ENCODE results near the gene IDH2.
A peak's percentile ranks its signal among the peaks of the same experiment; 100 is the strongest.
"Not testable (repeated sequence)": the region's sequence is repeated elsewhere in the genome, so short reads cannot be mapped to it uniquely, and the experiment has no call there.

The IDH2 gene

GRCh38 chr15:90083954-90084607 is 18.2 kb downstream of the IDH2 start:
- no peak for DNase-seq (ENCODE audit: low spot score)

DNA sequence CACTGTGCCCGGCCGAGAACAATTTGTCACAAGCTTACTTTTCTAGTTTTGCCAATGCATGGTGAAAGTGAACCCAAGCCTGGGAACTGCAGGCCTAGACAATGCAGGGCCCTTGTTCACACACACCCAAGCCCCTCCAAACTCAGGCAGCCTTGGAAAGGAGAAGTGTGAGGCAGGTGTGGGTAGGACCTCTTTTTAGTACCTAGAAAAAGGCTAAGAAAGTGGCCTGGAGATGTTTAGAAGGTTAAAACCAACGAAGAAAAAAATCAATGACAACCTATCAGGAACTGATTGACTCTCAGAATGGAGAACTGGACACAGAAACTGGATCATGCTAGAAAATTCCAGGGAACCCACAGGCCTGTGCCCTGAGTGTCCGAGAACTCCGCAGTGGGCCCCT is 18.8 kb downstream of the IDH2 start:
- no peak for DNase-seq (ENCODE audit: low spot score)

- DNase-seq (ENCODE audit: low spot score) = no peak
Observed at GRCh38 chr15:90082140-90082715, 20.0 kb downstream of the IDH2 start.

GRCh38 chr15:90080818-90081393 is 21.4 kb downstream of the IDH2 start:
- no peak for DNase-seq (ENCODE audit: low spot score)

GRCh38 chr15:90080458-90080755 is 21.9 kb downstream of the IDH2 start:
- DNase-seq (ENCODE audit: low spot score) = no peak

GRCh38 chr15:90079619-90080457 is 22.4 kb downstream of the IDH2 start:
- no peak for DNase-seq (ENCODE audit: low spot score)

DNA sequence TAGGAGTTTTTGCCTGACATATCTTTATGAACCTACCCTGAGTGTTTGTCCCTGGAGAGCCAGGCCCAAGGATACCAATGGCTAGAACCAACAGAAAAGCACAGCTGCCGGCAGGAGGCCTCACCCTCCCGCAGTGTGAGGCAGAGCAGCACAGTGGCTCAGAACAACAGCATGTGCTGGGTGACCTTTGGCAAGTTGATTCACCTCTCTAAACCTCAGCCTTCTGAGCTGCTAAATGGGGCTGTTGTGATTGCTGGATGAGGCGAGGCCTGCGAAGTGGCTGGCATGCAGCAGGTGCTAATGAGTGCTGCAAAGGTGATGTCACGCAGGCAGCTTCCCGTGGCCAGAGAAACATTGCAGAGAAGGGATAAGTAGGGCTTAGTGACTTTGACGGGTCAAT is 23.3 kb downstream of the IDH2 start:
- DNase-seq (ENCODE audit: low spot score) = no peak

DNA sequence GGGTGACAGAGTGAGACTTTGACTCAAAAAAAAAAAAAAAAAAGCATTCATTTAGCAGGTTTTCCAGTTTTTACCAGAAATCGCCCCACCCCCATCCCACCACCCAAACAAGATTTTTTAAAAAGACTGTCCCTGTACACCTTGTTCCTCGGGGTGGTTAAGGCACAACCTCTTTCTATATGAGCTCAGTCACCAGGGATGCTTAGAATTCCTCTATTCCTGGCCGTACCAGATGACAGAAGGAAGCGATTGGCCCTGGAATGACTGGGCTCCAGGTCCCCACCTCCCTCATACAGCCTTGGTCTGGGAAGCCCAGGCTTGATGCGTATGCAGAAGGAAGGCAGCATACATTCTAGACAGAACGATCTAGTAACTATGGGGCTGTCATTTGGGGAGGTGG is 25.6 kb downstream of the IDH2 start:
- DNase-seq (ENCODE audit: low spot score) = no peak

DNA sequence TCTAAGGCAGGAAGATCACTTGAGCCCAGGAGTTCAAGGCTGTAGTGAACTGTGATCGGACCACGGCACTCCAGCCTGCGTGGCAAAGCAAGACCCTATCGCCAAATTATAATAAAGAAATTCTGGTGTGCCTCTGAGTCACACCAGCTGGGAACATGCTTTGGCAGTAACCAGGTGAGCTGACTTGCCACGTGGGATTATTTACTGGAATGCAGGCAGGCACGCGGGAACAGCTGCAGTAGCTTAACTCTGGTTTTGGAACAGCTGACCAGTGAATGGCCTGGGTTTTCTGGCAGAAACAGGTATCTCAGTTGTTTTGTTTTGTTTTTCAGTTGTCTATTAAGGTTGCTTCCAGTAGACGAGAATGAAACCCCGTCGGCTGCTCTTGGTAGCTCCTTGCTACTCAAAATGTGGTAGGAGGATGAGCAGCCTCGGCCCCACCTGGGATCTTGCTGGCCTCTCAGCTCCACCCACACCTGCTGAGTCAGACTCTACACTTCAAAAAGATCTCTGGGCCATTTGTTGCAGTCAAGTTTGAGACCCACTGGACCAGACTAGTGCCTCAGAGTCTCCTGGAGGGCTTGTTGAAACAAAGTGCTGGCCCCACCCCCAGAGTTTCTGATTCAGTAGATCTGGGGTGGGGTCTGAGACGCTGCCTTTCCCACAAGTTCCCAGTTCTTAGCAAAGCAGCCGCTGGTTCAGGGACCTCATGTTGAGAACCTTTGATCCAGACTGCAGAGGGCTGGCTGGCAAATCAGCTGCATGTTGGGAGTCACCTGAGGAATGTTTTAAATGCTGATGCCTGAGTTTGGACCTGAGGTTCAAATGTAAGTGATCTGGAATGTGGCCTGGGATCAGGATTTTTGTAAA is 26.6 kb downstream of the IDH2 start:
- peak; percentile 78 for DNase-seq (ENCODE audit: low spot score)

DNA sequence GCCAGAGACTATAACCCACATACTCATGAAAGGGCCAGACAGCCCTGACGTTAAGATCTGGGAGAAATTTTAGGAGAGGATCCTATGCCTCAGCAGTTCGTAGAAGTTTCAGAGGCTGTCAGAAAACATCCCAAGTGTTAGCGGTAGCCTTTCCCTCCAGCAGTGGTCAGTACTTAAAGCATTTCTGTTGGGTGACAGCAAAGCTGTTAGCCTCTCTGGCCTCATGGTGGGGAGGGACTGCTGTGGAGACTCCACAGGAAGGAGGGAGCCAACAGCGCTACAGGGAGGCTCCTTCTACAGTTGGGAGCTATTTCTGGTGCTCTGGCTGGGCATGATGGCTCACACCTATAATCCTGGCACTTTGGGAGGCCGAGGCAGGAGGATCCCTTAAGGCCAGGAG is 27.4 kb downstream of the IDH2 start:
- no peak for DNase-seq (ENCODE audit: low spot score)

- DNase-seq (ENCODE audit: low spot score) = no peak
Observed at GRCh38 chr15:90074023-90074422, 28.2 kb downstream of the IDH2 start.

- DNase-seq (ENCODE audit: low spot score) = no peak
Observed at GRCh38 chr15:90072978-90073640, 29.2 kb downstream of the IDH2 start.

GRCh38 chr15:90071220-90071807 is 31.0 kb downstream of the IDH2 start:
- peak; percentile 71 for DNase-seq (ENCODE audit: low spot score)

DNA sequence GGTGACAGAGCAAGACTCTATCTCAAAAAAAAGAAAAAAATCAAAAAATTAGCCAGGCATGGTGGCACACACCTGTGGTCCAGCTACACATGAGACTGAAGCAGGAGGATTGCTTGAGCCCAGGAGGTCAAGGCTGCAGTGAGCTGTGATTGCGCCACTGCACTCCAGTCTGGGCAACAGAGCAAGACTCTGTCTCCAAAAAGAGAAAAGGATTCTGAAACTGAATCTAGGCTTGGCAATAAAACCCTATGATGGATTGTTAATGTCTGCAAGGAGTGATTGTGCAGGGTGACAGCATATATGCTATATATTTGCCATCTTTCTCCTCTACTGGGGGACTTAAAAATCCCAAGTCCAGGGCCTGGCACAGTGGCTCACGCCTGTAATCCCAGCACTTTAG is 31.6 kb downstream of the IDH2 start:
- not testable (repeated sequence) for DNase-seq (ENCODE audit: low spot score)

- DNase-seq (ENCODE audit: low spot score) = no peak
Observed at GRCh38 chr15:90067953-90068606, 34.2 kb downstream of the IDH2 start.

- no peak for DNase-seq (ENCODE audit: low spot score)
Observed at GRCh38 chr15:90067181-90067952, 34.9 kb downstream of the IDH2 start.

DNA sequence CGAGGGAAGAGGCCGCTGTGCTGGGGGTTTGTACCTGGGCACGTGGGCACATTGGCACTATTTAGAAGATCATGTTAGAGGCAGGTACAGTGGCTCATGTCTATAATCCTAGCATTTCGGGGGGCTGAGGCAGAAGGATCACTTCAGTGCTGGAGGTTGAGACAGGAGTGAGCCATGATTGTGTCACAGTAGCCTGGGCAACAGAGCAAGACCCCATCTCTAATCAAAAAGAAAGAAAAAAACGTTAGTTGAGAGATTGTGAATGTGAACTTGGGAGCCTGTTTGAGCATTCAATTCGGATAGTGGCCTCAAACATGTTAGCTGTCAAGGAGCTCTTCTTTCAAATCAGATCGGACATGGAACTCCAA is 36.6 kb downstream of the IDH2 start:
- no peak for DNase-seq (ENCODE audit: low spot score)

- DNase-seq (ENCODE audit: low spot score) = no peak
Observed at GRCh38 chr15:90064911-90065681, 37.2 kb downstream of the IDH2 start.

DNA sequence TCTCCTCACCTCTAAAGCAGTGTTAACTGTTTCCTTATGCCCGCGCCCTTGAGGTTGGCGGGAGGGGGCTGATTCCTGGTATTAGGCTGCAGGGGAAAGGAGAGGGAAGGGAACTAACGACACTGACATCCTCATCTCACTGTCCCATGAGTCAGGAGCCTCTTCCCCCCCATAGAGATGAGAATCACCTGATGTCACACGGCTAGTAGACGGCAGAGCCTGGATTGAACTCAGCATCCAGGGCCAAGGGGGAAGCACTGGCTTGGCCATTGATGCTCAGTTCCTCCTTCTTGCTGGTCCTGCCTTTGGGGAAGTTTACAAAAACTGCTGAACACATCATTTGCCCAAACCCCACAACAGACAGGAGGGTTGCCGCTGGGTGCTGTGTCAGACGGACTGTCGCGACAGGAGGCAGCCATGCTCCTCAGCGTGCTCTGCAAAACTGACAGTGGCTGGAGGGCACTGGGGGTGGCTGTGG is 38.5 kb downstream of the IDH2 start:
- DNase-seq (ENCODE audit: low spot score) = no peak
